ENCODE measurements around the gene INSR.
A peak's percentile ranks its signal among the peaks of the same experiment; 100 is the strongest.
"Not testable (repeated sequence)": the region's sequence is repeated elsewhere in the genome, so short reads cannot be mapped to it uniquely, and the experiment has no call there.

INSR gene

GRCh38 chr19:7224209-7224686 is 70.0 kb downstream of the INSR start:
- DNase-seq (ENCODE audit: low spot score): no peak

GRCh38 chr19:7223429-7223828 is 70.8 kb downstream of the INSR start:
- DNase-seq (ENCODE audit: low spot score): no peak

DNA sequence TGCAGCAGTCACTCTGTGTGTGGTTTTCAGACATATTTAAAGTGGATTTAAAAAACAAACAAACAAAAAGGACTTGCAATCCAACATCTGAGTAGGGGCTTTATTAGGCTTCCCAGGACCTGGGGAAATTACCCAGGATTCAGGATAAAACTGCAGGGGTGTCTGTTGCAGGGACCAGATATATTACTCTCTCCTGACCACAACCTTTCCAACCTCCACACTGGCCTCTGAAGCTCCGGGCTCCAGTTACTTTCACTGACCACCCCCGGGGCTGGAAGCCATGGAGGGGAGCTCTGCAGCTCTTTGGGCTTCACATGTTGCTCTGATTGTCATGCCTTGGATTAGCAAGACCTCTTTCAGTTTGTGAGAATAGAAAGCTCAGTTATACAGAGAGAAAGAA is 75.2 kb downstream of the INSR start:
- no peak for DNase-seq (ENCODE audit: low spot score)

- DNase-seq (ENCODE audit: low spot score): no peak
Observed at GRCh38 chr19:7217861-7218260, 76.4 kb downstream of the INSR start.

DNA sequence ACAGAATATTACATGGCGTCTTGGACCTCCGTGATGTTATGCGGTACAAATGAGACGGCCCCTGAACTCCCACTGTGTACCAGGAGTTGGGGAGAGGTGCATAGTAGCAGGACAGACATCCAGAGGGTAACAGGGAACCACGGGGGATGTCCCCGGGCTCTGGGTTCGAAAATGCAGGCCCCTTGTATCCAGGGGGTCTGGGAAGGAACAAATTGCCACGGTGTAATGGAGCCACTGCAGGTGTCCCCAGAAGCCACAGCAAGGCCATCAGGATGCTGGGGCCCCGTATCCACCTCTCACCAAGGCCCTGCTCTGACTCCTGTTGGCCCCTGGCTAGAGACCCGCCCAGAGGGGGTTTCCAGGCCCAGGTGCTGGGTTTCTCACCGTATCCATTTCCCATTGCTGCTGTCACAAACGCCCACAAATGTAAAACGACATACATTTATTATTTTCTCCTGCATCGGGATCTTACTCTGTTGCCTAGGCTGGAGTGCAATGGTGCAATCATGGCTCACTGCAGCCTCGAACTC is 77.8 kb downstream of the INSR start:
- DNase-seq (ENCODE audit: low spot score): no peak

GRCh38 chr19:7215176-7215575 is 79.0 kb downstream of the INSR start:
- DNase-seq (ENCODE audit: low spot score): no peak

DNA sequence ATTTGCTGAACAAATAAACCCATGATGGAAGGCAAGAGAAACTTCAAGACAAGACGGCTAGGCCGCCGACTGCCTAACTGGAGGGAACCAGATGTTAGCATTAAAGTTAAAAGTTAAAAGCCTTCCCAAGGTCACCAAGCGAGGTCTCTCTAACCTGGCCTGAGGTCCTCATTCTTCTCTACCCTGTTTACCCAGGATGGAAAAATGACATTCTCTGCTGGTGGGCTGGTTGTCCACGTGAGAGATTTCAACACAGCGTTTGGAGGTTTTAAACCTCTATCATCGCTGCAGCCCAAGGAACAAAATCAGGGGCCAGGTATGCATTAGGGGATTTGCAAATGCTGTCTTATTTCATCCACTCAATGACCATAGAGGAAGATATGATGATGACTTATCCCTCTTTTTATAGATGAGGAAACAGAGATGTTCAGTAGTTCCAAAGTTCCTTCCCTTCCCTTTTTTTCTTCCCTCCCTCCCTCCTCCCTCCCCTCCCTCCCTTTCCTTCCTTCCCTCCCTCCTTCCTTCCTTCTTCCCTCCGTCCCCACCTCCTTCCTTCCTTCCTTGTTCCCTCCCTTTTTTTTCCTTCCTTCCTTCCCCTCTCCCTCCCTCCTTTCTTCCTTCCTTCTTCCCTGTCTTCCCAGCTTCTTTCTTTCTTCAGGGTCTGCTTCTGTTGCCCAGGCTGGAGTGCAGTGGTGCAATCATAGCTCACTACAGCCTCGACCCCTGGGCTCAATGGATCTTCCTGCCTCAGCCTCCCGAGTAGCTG is 79.7 kb downstream of the INSR start:
- no peak for DNase-seq (ENCODE audit: low spot score)

DNA sequence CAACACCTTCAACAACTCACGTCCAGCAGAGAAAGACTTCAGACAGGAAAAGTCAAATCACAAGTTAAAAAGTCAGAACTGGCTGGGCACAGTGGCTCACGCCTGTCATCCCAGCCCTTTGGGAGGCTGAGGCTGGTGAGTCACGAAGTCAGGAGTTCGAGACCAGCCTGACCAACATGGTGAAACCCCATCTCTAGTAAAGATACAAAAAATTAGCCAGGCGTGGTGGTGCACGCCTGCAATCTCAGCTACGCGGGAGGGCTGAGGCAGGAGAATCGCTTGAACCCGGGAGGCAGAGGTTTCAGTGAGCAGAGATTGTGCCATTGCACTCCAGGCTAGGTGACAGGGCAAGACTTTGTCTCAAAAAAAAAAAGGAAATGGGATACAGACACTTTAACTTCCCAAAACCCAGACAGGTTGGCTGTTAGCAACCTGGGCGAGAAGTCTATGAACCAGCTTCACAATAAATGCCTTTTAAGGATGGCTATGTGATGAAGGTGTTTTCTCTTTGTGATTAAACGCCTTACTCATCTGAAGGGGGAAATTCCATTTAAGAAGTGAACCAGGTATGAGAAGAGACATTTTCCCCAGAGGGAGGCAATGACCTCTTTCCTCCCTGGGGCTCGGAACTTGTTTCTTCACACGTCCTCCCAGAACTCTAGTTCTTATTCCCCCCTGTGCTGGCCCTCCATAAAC is 80.4 kb downstream of the INSR start:
- no peak for DNase-seq (ENCODE audit: low spot score)

GRCh38 chr19:7211191-7211951 is 82.8 kb downstream of the INSR start:
- no peak for DNase-seq (ENCODE audit: low spot score)

DNA sequence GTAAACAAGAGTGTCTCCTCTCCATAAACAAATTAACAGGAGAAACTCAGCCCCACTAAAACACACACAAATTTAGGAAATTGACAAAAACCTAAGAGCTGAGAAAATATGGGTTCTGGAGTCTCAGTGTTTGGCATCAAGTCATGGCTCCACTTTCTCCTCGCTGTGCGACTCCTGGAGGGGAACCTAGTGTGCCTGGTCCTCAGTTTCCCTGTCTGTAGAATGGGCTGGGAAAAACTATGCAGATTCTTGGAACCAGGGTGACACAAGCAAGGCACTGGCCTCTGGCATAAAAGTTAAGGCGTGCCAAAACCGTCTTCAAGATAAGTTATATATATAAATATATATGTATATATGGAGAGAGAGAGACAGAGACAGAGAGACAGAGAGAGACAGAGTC is 83.9 kb downstream of the INSR start:
- DNase-seq (ENCODE audit: low spot score): no peak

DNA sequence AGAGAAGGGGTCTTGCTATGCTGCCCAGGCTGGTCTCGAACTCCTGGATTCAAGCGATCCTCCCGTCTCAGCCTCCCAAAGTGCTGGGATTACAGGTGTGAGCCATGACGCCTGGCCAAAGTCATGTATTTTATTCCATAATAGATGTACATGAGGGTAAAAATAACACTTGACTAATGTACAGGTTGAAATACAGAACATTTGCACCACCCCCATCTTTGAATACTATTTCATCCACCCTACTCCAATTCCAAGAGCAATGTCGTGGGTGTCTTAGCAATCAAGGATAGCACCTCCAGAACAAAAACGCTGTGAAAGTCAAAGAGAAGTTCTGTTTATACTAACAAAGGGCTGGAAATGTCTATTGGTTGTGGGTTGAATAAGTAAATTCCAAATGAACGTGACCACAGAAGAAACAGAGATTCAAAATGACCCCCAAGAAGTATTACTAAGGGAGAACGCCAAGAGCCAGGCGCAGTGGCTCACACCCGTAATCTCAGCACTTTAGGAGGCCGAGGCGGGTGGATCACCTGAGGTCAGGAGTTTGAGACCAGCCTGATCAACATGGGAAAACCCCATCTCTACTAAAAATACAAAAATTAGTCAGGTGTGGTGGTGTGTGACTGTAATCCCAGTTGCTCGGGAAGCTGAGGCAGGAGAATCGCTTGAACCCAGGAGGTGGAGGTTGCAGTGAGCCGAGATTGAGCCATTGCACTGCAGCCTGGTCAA is 84.5 kb downstream of the INSR start:
- DNase-seq (ENCODE audit: low spot score): not testable (repeated sequence)

GRCh38 chr19:7209036-7209435 is 85.2 kb downstream of the INSR start:
- not testable (repeated sequence) for DNase-seq (ENCODE audit: low spot score)

DNA sequence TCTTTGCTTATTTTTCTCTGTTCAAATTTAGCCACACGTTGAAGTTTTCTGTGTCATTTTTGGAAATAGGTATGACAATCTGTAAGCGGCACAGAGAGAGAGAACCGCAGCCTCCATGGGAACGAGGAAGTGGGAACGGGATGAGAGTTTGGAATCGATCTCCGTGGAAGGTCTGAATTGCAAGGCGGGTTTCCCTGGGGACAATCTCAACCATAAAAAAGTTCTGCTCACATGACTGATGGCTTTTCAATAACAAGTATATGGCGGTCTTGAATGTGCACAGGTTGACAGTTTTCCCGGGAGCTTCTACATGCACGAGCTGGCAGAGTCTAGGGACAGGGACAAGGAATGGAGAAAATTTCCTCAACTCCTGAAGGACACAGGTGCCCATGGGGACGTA is 90.9 kb downstream of the INSR start:
- DNase-seq (ENCODE audit: low spot score): no peak

DNA sequence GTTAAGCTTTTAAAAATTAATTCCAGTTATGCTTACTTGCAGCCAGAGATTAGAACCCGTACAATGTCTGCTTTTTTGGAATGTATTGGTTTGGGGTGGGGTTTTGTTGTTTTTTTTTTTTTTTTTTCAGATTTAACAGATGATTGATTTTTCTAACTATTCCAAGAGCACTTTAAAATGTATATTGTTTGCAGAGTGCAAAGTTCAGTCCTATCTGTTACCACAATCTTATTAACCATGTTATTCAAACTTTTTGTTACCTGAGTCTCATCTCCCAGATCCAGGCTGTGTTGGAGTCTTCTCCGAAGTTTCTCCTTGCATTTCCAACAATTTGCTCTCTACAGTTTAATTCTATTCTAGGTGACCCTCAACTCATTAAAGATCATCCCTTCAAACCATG is 91.3 kb downstream of the INSR start:
- DNase-seq (ENCODE audit: low spot score): no peak

GRCh38 chr19:7200736-7201135 is 93.5 kb downstream of the INSR start:
- no peak for DNase-seq (ENCODE audit: low spot score)

DNA sequence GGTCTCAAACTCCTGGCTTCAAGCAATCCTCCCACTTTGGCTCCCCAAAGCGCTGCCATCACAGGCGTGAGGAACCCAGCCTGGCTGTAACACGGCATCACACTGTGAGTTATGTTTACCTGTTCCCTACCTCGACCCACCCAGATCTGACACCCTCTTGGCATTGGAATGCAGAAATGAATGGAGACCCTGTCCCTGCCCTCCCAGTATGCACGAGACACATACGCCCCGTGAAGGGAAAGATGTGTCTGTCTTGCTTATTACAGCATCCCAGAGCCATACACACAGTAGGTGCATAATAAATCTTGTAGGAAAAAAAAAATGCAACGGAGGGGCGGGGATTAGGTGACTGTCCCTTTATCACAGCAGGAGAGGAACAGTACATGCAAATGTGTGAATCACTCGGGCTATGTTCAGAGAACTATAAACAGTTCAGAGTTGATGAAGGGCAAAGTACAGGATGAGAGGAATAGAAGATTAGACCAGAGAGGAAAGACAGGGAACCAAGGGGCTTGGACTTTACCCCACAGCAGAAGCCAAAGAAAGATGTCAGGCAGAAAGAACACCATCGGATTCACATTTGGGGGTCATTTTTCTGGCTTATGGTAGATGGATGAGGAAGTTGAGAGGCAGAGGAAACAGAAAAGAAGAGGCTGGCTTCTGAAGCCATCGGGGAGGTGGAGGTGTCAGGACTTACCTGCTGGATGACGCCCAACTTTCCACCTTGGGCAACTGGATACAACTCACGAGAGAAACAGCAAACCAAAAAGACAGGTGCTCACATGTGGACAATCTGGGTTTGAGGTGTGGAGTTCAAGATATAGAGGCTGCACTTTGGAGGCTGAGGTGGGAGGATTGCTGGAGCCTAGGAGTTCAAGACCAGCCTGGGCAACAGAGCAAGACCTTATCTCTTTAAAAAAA is 94.3 kb downstream of the INSR start:
- DNase-seq (ENCODE audit: low spot score): no peak

DNA sequence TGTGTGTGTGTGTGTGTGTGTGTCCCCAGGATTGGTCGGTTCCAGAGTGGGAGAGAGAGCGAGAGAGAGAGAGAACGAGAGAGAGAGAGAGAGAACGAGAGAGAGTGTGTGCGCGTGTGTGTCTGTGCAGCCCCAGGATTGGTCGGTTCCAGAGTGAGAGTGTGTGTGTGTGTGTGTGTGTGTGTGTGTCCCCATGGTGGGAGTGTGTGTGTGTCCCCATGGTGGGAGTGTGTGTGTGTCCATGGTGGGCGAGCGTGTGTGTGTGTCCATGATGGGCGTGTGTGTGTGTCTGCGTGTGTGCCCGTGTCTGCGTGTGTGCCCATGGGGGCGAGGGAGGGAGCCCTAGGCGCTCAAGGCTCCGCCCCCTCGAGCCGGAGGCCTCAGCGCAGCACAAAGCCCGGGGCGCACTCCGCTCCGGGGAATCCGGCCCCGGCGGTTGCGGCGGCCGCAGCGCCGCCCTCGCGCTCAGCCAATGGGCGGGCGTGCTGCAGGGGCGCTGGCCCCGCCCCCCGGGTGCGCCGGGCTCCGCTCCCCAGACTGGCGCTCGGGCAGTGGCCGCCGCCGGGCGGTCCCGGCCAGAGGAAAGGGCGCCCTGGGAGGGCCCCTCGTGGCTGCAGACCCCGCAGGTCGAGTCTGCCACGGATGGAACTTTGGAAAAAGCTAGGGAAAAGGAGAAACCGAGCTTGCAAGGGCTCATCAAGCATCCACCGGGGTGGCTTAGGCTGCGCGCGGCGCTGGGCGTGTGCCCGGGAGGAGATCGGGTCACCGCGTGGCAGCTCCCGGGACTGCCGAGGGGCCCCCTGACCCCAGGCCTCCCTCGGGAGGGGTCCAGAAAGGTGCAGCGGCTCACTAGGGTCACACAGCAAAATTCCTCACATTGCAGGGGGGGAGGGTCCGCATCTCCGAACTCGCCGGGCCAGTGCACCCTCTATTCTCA is 96.2 kb downstream of the INSR start:
- peak; percentile 76 for DNase-seq (ENCODE audit: low spot score)

DNA sequence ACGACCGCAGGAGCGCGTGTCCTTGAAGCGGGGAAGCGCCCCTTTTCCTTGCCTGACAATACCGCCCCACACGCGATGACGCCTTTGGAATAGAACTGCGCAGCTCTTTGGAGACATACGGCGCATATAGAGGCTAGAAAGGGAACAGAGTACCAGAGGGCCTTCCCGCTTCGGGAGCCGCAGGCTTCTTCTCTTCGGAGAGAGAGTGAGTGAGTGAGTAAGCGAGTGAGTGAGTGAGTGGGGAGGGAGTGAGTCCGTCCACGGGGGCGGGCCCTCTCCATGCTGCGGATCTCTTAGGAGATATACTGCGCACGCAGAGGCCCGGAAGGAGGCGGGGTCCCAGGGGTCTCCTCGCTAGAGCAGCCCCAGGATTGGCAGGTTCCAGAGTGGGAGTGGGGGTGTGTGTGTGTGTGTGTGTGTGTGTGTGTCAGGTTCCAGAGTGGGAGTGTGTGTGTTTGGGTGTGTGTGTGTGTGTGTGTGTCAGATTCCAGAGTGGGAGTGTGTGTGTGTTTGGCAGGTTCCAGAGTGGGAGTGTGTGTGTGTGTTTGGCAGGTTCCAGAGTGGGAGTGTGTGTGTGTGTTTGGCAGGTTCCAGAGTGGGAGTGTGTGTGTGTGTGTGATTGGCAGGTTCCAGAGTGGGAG is 97.0 kb downstream of the INSR start:
- peak; percentile 61 for DNase-seq (ENCODE audit: low spot score)

GRCh38 chr19:7196763-7197118 is 97.5 kb downstream of the INSR start:
- no peak for DNase-seq (ENCODE audit: low spot score)
